ENCODE measurements around the gene TXNDC11.
"Not testable (repeated sequence)": the region's sequence is repeated elsewhere in the genome, so short reads cannot be mapped to it uniquely, and the experiment has no call there.

The TXNDC11 gene

GRCh38 chr16:11742536-11743307, at the start of gene TXNDC11:
TXNDC11 (minus strand) TSS chr16:11742857; CDS start chr16:11742730, 127 bp downstream.
- peak; percentile 94 for DNase-seq

GRCh38 chr16:11791144-11791828, 48.6 kb upstream of the TXNDC11 start:
- DNase-seq: no peak

- no peak for DNase-seq
These were observed 46.3 kb upstream of the TXNDC11 start for GRCh38 chr16:11788914-11789313.

GRCh38 chr16:11784980-11785599, 42.4 kb upstream of the TXNDC11 start:
- DNase-seq: not testable (repeated sequence)

GRCh38 chr16:11784381-11784780, 41.7 kb upstream of the TXNDC11 start:
- DNase-seq: not testable (repeated sequence)

GRCh38 chr16:11784038-11784369, 41.3 kb upstream of the TXNDC11 start:
- DNase-seq: no peak

GRCh38 chr16:11783319-11784037, 40.8 kb upstream of the TXNDC11 start:
- no peak for DNase-seq

GRCh38 chr16:11781773-11782172, 39.1 kb upstream of the TXNDC11 start:
- DNase-seq: no peak

GRCh38 chr16:11780991-11781680, 38.5 kb upstream of the TXNDC11 start:
- no peak for DNase-seq

- no peak for DNase-seq
These were observed 36.4 kb upstream of the TXNDC11 start for GRCh38 chr16:11779074-11779473.

GRCh38 chr16:11774065-11774626, 31.5 kb upstream of the TXNDC11 start:
- DNase-seq: no peak

GRCh38 chr16:11768849-11769248, 26.2 kb upstream of the TXNDC11 start:
- no peak for DNase-seq

- DNase-seq: no peak
These were observed 19.8 kb upstream of the TXNDC11 start for GRCh38 chr16:11762431-11762830.

- DNase-seq: no peak
These were observed 17.3 kb upstream of the TXNDC11 start for GRCh38 chr16:11759997-11760396.

- no peak for DNase-seq
These were observed 16.6 kb upstream of the TXNDC11 start for GRCh38 chr16:11759163-11759834.

- no peak for DNase-seq
These were observed 15.3 kb upstream of the TXNDC11 start for GRCh38 chr16:11757671-11758545.

GRCh38 chr16:11756248-11756647, 13.6 kb upstream of the TXNDC11 start:
- no peak for DNase-seq

- DNase-seq: no peak
These were observed 12.5 kb upstream of the TXNDC11 start for GRCh38 chr16:11755022-11755760.

- no peak for DNase-seq
These were observed 10.2 kb upstream of the TXNDC11 start for GRCh38 chr16:11752856-11753255.

- DNase-seq: no peak
These were observed 7.4 kb upstream of the TXNDC11 start for GRCh38 chr16:11750056-11750455.
